HG03064 (cell line): ENCODE measurements around the gene SYNE2.
"Not testable (repeated sequence)": the region's sequence is repeated elsewhere in the genome, so short reads cannot be mapped to it uniquely, and the experiment has no call there.

Experiments
- ATAC-seq: cut with Tn5 transposase; IDR thresholded peaks from one replicate; pipeline ENCODE4 v1.9.1; 2021; ENCODE audit warnings: low read depth; ENCODE audit not compliant: unreplicated experiment

Gene SYNE2

DNA sequence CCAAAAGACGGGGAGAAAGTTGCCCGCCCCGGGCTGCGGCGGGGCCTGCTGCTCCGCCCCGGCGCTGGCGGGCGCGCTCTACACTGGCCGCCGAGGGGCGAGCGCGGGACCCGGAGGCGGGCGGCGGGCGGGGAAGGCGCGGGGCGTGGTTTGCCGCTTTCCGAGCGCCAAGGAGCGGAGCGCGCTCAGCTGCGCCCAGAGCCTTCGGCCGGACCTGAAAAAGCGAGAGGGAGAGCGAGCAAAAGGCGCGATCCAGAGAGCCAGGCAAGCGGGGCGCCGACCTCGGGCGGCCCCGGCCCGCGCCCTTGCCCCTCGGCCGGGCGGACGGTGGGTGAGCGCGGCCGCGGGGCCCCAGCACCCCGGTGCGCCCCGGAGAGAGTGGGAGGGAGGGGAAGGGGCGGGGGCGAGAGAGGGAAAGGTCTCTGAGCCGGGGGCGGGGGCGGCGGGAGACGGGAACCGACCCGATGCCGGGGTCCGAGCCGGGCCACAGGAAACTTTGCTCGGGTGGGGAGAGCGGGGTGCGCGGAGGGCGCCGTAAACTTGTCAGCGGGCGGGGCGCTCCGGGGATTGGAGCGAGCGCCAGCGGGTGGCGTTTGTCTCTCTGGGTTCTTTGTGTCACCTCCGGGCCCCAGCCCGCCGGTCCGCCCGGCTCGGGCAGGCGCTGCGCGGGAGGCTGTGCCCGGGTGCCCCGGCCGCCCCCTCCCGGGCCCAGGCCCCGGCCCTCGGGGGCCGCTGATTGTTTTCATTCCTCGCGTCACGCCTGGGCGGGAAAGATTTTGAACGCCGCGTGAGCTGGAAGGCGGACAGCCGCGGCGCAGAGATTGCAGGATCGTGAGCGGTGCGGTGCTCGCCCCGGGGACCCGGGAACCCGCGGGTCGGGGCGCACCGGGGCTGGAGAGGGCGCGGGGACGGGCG lies at the start of gene SYNE2:
TSS of gene SYNE2 (plus strand) at position 188 of the 915 bp plus-strand sequence. CDS start 56,145 bp downstream, outside the sequence.
- ATAC-seq, result peak; percentile 65

DNA sequence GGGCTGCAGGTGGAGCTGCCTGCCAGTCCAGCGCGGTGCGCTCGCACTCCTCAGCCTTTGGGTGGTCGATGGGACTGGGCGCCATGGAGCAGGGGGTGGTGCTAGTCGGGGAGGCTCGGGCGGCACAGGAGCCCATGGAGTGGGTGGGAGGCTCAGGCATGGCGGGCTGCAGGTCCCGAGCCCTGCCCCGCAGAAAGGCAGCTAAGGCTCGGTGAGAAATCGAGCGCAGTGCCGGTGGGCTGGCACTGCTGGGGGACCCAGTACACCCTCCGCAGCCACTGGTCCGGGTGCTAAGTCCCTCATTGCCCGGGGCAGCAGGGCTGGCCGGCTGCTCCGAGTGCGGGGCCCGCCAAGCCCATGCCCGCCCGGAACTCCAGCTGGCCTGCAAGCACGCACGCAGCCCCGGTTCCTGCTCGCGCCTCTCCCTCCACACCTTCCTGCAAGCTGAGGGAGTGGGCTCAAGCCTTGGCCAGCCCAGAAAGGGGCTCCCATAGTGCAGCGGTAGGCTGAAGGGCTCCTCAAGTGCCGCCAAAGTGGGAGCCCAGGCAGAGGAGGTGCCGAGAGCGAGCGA lies 49.5 kb upstream of the SYNE2 start:
- not testable (repeated sequence) for ATAC-seq

DNA sequence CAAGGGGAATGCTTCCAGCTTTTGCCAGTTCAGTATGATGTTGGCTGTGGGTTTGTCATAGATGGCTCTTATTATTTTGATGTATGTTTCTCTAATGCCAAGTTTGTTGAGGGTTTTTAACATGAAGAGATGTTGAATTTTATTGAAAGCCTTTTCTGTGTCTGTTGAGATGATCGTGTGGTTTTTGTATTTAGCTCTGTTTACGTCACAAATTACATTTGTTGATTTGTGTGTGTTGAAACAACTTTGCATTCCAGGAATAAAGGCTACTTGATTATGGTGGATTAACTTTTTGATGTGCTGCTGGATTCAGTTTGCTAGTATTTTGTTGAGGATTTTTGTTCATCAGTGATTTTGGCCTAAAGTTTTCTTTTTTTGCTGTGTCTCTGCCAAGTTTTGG lies 46.7 kb upstream of the SYNE2 start:
- not testable (repeated sequence) for ATAC-seq

DNA sequence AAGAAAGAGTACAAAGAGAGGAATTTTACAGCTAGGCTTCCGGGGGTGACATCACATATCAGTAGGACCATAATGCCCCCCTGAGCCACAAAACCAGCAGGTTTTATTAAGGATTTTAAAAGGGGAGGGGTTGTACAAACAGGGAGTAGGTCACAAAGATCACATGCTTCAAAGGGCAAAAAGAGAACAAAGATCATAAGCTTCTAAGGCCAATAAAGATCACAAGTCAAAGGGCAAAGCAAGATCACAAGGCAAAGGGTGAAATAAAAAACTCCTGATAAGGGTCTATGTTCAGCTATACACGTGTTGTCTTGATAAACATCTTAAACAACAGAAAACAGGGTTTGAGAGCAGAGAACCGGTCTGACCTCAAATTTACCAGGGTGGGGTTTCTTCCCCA lies 41.1 kb upstream of the SYNE2 start:
- ATAC-seq, result not testable (repeated sequence)

GRCh38 chr14:63833728-63834127 lies 19.1 kb upstream of the SYNE2 start:
- ATAC-seq, result no peak

DNA sequence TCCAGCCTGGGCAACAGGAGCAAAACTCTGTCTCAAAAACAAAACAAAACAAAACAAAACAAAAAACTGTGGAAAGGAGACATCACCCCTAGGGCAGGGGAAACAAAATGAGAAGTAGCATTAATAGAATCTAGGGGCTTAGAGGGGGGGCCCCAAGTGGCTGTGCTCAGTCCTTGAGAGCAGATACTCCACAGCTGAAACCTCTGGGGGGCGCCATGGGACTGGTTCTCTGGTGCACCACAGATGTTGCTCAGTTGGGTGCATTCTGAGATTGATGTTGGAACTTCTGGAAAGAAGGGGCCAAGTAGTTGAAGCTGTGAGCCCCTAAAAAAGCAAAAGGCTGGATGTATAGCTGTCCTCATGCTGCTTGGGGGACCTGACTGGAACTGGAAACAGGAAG lies 11.8 kb upstream of the SYNE2 start:
- ATAC-seq, result no peak

GRCh38 chr14:63843796-63844195 lies 9.0 kb upstream of the SYNE2 start:
- no peak for ATAC-seq

GRCh38 chr14:63848890-63849289 lies 3.9 kb upstream of the SYNE2 start:
- ATAC-seq, result no peak

DNA sequence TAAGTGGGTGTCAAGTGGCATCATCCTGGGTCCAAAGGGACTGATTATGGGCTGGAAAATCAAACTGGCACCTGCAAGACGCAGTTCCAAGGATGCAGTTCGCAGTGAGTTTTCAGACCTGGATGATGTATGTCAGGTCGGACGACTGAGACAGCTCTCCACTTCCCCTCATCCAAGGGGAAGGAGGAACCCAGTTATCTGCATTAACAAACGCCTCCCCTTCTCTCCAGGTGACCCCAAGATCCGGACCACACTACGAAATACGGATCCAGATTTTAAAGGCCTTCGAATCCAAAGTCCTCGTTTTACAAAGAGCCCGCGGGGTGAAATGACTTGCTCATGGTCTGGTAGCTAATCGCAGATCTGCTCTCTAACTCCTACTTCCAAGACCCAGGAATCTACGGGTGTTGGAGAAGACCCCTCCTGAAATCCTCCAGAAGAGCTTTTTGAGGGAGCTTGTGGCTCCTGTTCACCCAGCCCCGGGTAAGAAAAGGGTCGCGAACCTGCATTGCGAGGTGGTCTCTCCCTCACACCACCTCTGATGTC lies 460 bp upstream of the SYNE2 start:
- ATAC-seq, result no peak

- peak; percentile 46 for ATAC-seq
These were observed 1.1 kb downstream of the SYNE2 start for GRCh38 chr14:63853831-63854293.

DNA sequence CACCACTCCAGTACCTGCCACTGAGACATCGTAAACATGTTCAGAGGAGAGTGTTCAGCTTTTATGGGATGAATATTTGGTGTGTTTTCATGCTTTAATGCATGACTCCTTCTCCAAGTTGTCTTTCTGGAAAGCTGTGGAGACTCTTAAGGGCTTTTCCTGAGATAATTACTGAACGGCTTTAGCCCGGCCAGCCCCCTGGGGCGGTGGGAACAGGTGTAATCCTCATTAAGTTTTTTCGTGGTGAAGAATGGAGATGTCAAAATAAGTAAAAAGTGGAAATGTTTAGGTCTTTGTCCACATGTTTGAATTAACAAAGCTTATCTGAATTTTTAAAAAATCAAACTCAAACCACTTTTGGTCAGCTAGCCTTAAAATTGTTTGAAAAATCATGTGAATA lies 1.5 kb downstream of the SYNE2 start:
- no peak for ATAC-seq

GRCh38 chr14:63855281-63855680 lies 2.5 kb downstream of the SYNE2 start:
- ATAC-seq, result no peak

- no peak for ATAC-seq
These were observed 4.7 kb downstream of the SYNE2 start for GRCh38 chr14:63857466-63858030.

GRCh38 chr14:63860146-63860545 lies 7.3 kb downstream of the SYNE2 start:
- no peak for ATAC-seq

DNA sequence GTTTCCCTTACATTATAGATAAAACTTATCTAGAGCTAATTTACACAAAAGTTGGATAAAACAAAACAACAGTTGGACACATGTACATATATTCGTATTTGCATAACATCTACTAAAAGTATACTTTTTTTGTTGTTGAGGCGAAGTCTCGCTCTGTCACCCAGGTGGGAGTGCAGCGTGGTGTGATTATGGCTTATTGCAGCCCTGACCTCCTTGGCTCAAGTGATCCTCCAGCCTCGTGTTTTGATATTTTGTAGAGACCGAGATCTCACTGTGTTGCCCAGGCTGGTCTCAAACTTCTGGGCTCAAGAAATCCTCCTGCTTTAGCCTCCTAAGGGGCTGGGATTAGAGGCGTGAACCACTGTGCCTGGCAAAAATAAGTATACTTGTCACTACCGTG lies 9.4 kb downstream of the SYNE2 start:
- ATAC-seq, result no peak

- ATAC-seq, result no peak
These were observed 10.2 kb downstream of the SYNE2 start for GRCh38 chr14:63863004-63863403.

DNA sequence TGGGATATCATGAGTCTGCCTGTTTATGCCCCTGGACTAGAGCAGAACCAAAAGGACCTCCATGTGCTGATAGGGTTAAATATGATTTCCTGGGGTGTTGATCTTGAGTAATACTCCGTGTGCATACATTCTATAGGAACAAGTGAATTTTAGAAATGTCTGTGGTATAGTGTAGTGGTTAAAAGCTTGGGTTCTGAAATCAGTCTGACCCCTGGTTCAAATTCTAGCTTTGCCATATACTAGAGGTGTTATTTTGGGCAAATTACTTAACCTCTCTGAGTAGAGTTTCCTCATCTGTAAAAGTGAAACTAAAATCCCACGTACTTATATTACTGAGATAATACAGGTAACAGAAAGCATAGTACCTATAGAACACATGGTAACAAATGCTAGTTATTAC lies 12.0 kb downstream of the SYNE2 start:
- peak; percentile 33 for ATAC-seq

DNA sequence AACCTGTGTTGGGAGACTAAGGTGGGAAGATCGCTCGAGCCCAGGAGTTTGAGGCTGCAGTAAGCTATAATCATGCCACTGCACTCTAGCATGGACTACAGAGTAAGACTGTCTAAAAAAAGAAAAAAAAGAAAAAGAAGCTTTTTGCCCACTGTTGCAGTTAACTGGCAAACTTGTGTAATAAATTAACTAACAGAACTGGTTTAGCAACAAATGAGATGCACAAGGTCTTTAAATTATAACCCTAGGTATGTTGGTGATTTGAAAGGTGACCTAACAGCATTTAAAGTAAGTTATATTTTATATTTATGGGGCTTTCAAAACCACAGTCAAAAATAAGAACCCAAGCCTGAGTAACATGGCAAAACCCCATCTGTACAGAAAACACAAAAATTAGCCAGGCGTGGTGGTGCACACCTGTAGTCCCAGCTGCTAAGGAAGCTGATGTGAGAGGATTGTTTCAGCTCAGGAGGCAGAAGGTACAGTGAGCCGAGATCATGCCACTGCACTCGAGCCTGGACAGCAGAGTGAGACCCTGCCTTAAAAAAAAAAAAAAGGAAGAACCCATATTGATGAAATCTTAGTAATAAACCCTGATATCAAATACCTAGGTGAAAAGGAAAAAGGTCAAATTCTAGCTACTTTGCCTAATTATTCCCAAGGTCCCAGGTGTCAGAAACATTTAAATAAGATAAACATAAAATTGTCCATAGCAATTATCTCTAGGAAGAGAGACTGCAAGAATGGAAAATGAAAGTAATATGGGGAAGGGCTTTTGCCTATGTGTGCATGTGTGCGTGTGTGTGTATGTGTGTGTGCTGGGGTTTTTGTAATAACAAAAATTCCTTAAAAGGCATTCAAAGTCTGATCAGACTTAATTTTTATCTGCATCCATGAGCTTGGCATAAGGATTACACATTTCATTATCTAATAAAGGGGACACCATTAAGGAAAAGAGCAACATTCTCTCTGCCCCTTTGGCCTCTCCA lies 15.4 kb downstream of the SYNE2 start:
- no peak for ATAC-seq

DNA sequence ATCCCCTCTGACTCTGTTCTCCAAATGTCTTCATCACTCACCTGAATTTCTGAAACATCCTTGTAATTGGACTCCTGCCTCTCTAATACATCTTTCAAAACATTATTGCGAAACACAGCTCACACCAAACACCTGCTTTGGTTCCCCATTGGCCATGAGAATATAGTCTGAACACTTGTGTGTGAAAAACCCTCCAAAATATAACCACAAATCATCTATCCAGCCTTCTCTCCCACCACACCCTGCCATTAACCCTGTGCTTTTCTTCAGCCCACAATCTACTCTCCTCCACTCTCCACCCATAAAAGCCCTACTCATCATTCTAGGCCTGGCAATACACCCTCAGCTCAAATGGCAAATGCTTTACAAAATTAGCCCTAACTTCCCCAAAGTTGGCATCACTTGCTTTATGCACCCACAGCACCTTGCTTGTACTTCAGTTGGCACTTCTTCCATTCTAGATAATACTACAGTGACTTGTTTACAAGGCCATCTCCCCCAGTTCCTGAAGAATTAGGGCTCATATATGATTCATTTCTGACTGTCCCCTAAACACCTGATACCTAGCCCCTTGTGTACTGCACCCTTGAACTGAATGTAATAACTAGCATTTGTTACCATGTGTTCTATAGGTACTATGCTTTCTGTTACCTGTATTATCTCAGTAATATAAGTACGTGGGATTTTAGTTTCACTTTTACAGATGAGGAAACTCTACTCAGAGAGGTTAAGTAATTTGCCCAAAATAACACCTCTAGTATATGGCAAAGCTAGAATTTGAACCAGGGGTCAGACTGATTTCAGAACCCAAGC lies 17.3 kb downstream of the SYNE2 start:
- ATAC-seq, result peak; percentile 37
